GM10248 (cell line): ENCODE results near the gene SPAG16.

ENCODE experiments used
- CTCF ChIA-PET: fragments of 300-600 bp; sonication (Branson Sonifier 250); formaldehyde crosslinking; extraction: SDS; loops from one replicate; lab custom pipeline; 2021; ENCODE audit warnings: antibody characterized with exemption; lab: Yijun Ruan, JAX
- POLR2A ChIA-PET: fragments of 350-650 bp; sonication (Branson Sonifier 250); formaldehyde crosslinking; extraction: SDS; loops from one replicate; lab custom pipeline; 2020; ENCODE audit warnings: antibody characterized with exemption; lab: Yijun Ruan, JAX
- DNase-seq: peaks from one replicate; pipeline ENCODE4 v3.0.0; 2012; ENCODE audit errors: extremely low spot score
- CTCF ChIP-seq: IDR thresholded peaks from 2 replicates; pipeline ENCODE4 v1.5.1; 2012; ENCODE audit warnings: mild to moderate bottlenecking, low read depth; ENCODE audit errors: extremely low read depth, missing control alignments, control extremely low read depth

SPAG16 gene

GRCh38 chr2:214382229-214382628, 1098.0 kb downstream of the SPAG16 start:
- no peak for TF ChIP-seq CTCF
- ChIA-PET POLR2A (no interaction called here), CTCF (no interaction called here)
- no peak for DNase-seq

GRCh38 chr2:214386720-214387119, 1102.5 kb downstream of the SPAG16 start:
- TF ChIP-seq CTCF = no peak
- DNase-seq = no peak
- ChIA-PET POLR2A (no interaction called here), CTCF (no interaction called here)

GRCh38 chr2:214389334-214389733, 1105.1 kb downstream of the SPAG16 start:
- CTCF ChIA-PET = interaction anchor here (1.5 kb wide), 1 partner anchor 8 kb away, joined by 3 read pairs; no protein-coding TSS in a partner anchor
- POLR2A ChIA-PET = no interaction called here
- no peak for TF ChIP-seq CTCF
- no peak for DNase-seq

- POLR2A ChIA-PET = no interaction called here
- no peak for DNase-seq
- TF ChIP-seq CTCF = no peak
- CTCF ChIA-PET = interaction anchor here (1.4 kb wide), 1 partner anchor 12 kb away, joined by 4 read pairs; no protein-coding TSS in a partner anchor
These were observed 1109.5 kb downstream of the SPAG16 start for GRCh38 chr2:214393796-214394195.

GRCh38 chr2:214395040-214395439, 1110.8 kb downstream of the SPAG16 start:
- POLR2A ChIA-PET = no interaction called here
- no peak for DNase-seq
- TF ChIP-seq CTCF = no peak
- CTCF ChIA-PET = interaction anchor here (1.4 kb wide), 1 partner anchor 10 kb away, joined by 4 read pairs; no protein-coding TSS in a partner anchor

- POLR2A ChIA-PET = no interaction called here
- no peak for TF ChIP-seq CTCF
- no peak for DNase-seq
- CTCF ChIA-PET = no interaction called here
These were observed 1117.3 kb downstream of the SPAG16 start for GRCh38 chr2:214401580-214401979.
